HG03095 (cell line): ENCODE results near the gene LRRK1.

Source experiments
- ATAC-seq: cut with Tn5 transposase; IDR thresholded peaks from one replicate; pipeline ENCODE4 v1.9.1; 2021; ENCODE audit warnings: moderate library complexity; ENCODE audit not compliant: unreplicated experiment

Gene LRRK1

GRCh38 chr15:100931143-100931890 is 12.2 kb downstream of the LRRK1 start:
- ATAC-seq, result peak; percentile 55

- no peak for ATAC-seq
These were observed 13.7 kb downstream of the LRRK1 start for GRCh38 chr15:100932676-100933348.

- ATAC-seq, result no peak
These were observed 15.0 kb downstream of the LRRK1 start for GRCh38 chr15:100934166-100934565.

- no peak for ATAC-seq
These were observed 15.6 kb downstream of the LRRK1 start for GRCh38 chr15:100934726-100935125.

GRCh38 chr15:100937171-100937570 is 18.0 kb downstream of the LRRK1 start:
- no peak for ATAC-seq

GRCh38 chr15:100939791-100940190 is 20.6 kb downstream of the LRRK1 start:
- no peak for ATAC-seq

- peak; percentile 73 for ATAC-seq
These were observed 21.7 kb downstream of the LRRK1 start for GRCh38 chr15:100940767-100941379.

GRCh38 chr15:100941536-100941935 is 22.4 kb downstream of the LRRK1 start:
- ATAC-seq, result peak; percentile 62

- no peak for ATAC-seq
These were observed 23.7 kb downstream of the LRRK1 start for GRCh38 chr15:100942656-100943425.

- no peak for ATAC-seq
These were observed 25.2 kb downstream of the LRRK1 start for GRCh38 chr15:100944244-100944895.

- no peak for ATAC-seq
These were observed 25.8 kb downstream of the LRRK1 start for GRCh38 chr15:100944986-100945385.

GRCh38 chr15:100947760-100948429 is 28.7 kb downstream of the LRRK1 start:
- ATAC-seq, result peak; percentile 53

GRCh38 chr15:100948430-100948762 is 29.2 kb downstream of the LRRK1 start:
- ATAC-seq, result peak; percentile 31

- no peak for ATAC-seq
These were observed 30.5 kb downstream of the LRRK1 start for GRCh38 chr15:100949691-100950090.

- ATAC-seq, result no peak
These were observed 32.8 kb downstream of the LRRK1 start for GRCh38 chr15:100951965-100952364.

- no peak for ATAC-seq
These were observed 33.4 kb downstream of the LRRK1 start for GRCh38 chr15:100952566-100952965.

- ATAC-seq, result no peak
These were observed 39.3 kb downstream of the LRRK1 start for GRCh38 chr15:100958326-100959065.

GRCh38 chr15:100959066-100960050 is 40.2 kb downstream of the LRRK1 start:
- ATAC-seq, result no peak
